Right atrium auricular region (tissue), 2 donors: ENCODE results near the gene TMEM222. TPM values are rescaled to one million over a fixed set of nuclear protein-coding genes. Genes with fewer than 3 reads are reported as not detected.

Experiments used
- DNase-seq: peaks from one replicate; pipeline ENCODE4 v3.0.0-alpha.2; 2019; ENCODE audit warnings: low spot score
- H3K27ac ChIP-seq, 2 donors: fragments of 200-600 bp; sonication (generic); 1 replicate in 1 of 2; 2 replicates in 1 of 2; pipeline ENCODE4 v1.5.1; 2016 to 2019
- H3K27me3 ChIP-seq, 2 donors: fragments of 200-600 bp; sonication (generic); one replicate each; pipeline versions ENCODE4 v1.5.1 to v1.6.0; 2017 to 2019
- H3K36me3 ChIP-seq: fragments of 200-600 bp; sonication (generic); one replicate; pipeline ENCODE4 v1.5.1; 2016
- H3K4me1 ChIP-seq, 2 donors: fragments of 200-600 bp; sonication (generic); one replicate each; pipeline versions ENCODE4 v1.5.1 to v1.6.0; 2017 to 2019
- H3K4me3 ChIP-seq, 2 donors: fragments of 200-600 bp; sonication (generic); 1 replicate in 1 of 2; 2 replicates in 1 of 2; pipeline ENCODE4 v1.5.1; 2017 to 2019; ENCODE audit warnings: mild to moderate bottlenecking in 1 of 2, moderate library complexity in 1 of 2
- H3K9me3 ChIP-seq, 2 donors: fragments of 200-600 bp; sonication (generic); one replicate each; pipeline ENCODE4 v1.5.1; 2019
- CTCF ChIP-seq, 2 donors: fragments of 200-600 bp; sonication (generic); IDR thresholded peaks; one replicate each; pipeline ENCODE4 v1.5.1; 2019; ENCODE audit warnings: antibody characterized with exemption in 2 of 2
- total RNA-seq, 2 donors: library from RNA; depleted of rRNA; stranded (reverse); fragments of >200 nt; gene quantifications; one replicate each; pipeline ENCODE4 v1.1.0, GENCODE V29; 2016

The TMEM222 gene
- total RNA-seq, 2 donors from 2014 or later: 13.6 to 24.3 TPM

GRCh38 chr1:27302612-27303011 lies 19.4 kb upstream of the TMEM222 start:
- no peaks in the 10 kb centered on the region for H3K27me3 ChIP-seq
- H3K36me3 ChIP-seq: peaks cover 60% of the 10 kb centered on the region
- H3K9me3 ChIP-seq: no peaks in the 10 kb centered on the region
- no peak for TF ChIP-seq CTCF (IDR thresholded peaks at IDR 0.05)
- no peak overlapping the region for H3K27ac ChIP-seq
- H3K4me1 ChIP-seq: peaks cover 4 to 36% of the 10 kb centered on the region in 2 donors
- DNase-seq: no peak
- H3K4me3 ChIP-seq: no peak overlapping the region

- peaks cover 4 to 28% of the 10 kb centered on the region in 2 donors for H3K4me1 ChIP-seq
- no peaks in the 10 kb centered on the region for H3K27me3 ChIP-seq
- H3K4me3 ChIP-seq: no peak overlapping the region
- peaks cover 51% of the 10 kb centered on the region for H3K36me3 ChIP-seq
- no peak for TF ChIP-seq CTCF (IDR thresholded peaks at IDR 0.05)
- no peak overlapping the region for H3K27ac ChIP-seq
- DNase-seq: no peak
- H3K9me3 ChIP-seq: no peaks in the 10 kb centered on the region
Measured at GRCh38 chr1:27303509-27303908, 18.5 kb upstream of the TMEM222 start.

- no peak for TF ChIP-seq CTCF (IDR thresholded peaks at IDR 0.05)
- Histone ChIP-seq H3K27ac (no peak overlapping the region), H3K4me1 (peaks cover 0 to 2% of the 10 kb centered on the region in 2 donors), H3K36me3 (peaks cover 47% of the 10 kb centered on the region), H3K27me3 (no peaks in the 10 kb centered on the region), H3K9me3 (no peaks in the 10 kb centered on the region), H3K4me3 (no peak overlapping the region)
- no peak for DNase-seq
Measured at GRCh38 chr1:27306071-27306470, 15.9 kb upstream of the TMEM222 start.

- Histone ChIP-seq H3K4me3 (no peak overlapping the region), H3K4me1 (no peaks in the 10 kb centered on the region), H3K9me3 (no peaks in the 10 kb centered on the region), H3K27ac (no peak overlapping the region), H3K36me3 (peaks cover 37% of the 10 kb centered on the region), H3K27me3 (no peaks in the 10 kb centered on the region)
- DNase-seq: no peak
- TF ChIP-seq CTCF (IDR thresholded peaks at IDR 0.05): no peak
Measured at GRCh38 chr1:27306892-27307761, 14.8 kb upstream of the TMEM222 start.

- DNase-seq: no peak
- H3K4me1 ChIP-seq: no peaks in the 10 kb centered on the region
- H3K36me3 ChIP-seq: peaks cover 34% of the 10 kb centered on the region
- no peak overlapping the region for H3K27ac ChIP-seq
- H3K9me3 ChIP-seq: no peaks in the 10 kb centered on the region
- H3K4me3 ChIP-seq: no peak overlapping the region
- no peaks in the 10 kb centered on the region for H3K27me3 ChIP-seq
- TF ChIP-seq CTCF (IDR thresholded peaks at IDR 0.05): no peak
Measured at GRCh38 chr1:27307874-27308598, 13.9 kb upstream of the TMEM222 start.
